ENCODE measurements around the gene MYO16.

MYO16 gene

GRCh38 chr13:109243311-109243951 is 614.0 kb downstream of the MYO16 start:
- no peak for DNase-seq (ENCODE audit: low read depth)

GRCh38 chr13:109244566-109244965 is 615.2 kb downstream of the MYO16 start:
- no peak for DNase-seq (ENCODE audit: low read depth)

- no peak for DNase-seq (ENCODE audit: low read depth)
Measured at GRCh38 chr13:109246001-109246400, 616.6 kb downstream of the MYO16 start.

GRCh38 chr13:109249780-109250528 is 620.5 kb downstream of the MYO16 start:
- DNase-seq (ENCODE audit: low read depth), result no peak

GRCh38 chr13:109251956-109252355 is 622.5 kb downstream of the MYO16 start:
- DNase-seq (ENCODE audit: low read depth), result no peak

- DNase-seq (ENCODE audit: low read depth), result no peak
Measured at GRCh38 chr13:109253316-109253715, 623.9 kb downstream of the MYO16 start.

GRCh38 chr13:109254274-109254673 is 624.9 kb downstream of the MYO16 start:
- DNase-seq (ENCODE audit: low read depth), result no peak

- no peak for DNase-seq (ENCODE audit: low read depth)
Measured at GRCh38 chr13:109255141-109255856, 625.9 kb downstream of the MYO16 start.

GRCh38 chr13:109256866-109257760 is 627.7 kb downstream of the MYO16 start:
- no peak for DNase-seq (ENCODE audit: low read depth)
